Liver (tissue), 3 donors: ENCODE data around the gene EHD1.

ENCODE experiments used
- EGR1 ChIP-seq, 2 donors: IDR thresholded peaks; 2 replicates each; pipeline ENCODE4 v1.6.1; 2016 to 2018; ENCODE audit warnings: antibody characterized with exemption in 2 of 2, low read depth in 2 of 2
- NR2F2 ChIP-seq: IDR thresholded peaks from 2 replicates; pipeline ENCODE4 v1.6.1; 2016; ENCODE audit warnings: antibody characterized with exemption
- RAD21 ChIP-seq, 2 donors: IDR thresholded peaks; 2 replicates each; pipeline ENCODE4 v1.6.1; 2016; ENCODE audit warnings: antibody characterized with exemption in 2 of 2, mild to moderate bottlenecking in 2 of 2
- RXRA ChIP-seq, 2 donors: IDR thresholded peaks; 2 replicates each; pipeline ENCODE4 v1.6.1; 2017 to 2018; ENCODE audit warnings: antibody characterized with exemption in 2 of 2, mild to moderate bottlenecking in 1 of 2
- TAF1 ChIP-seq: conservative IDR thresholded peaks from 2 replicates; pipeline ENCODE4 v1.6.1; 2016; ENCODE audit warnings: antibody characterized with exemption, mild to moderate bottlenecking
- YY1 ChIP-seq: IDR thresholded peaks from 2 replicates; pipeline ENCODE4 v1.6.1; 2016; ENCODE audit warnings: antibody characterized with exemption, mild to moderate bottlenecking
- TF ChIP-seq, protein P1 (sequence below): fragments of 150-350 bp; IDR thresholded peaks from 2 replicates; pipeline ENCODE4 v1.5.1; 2017; ENCODE audit warnings: improper control_type of control experiment, low read depth, low read length; ENCODE audit not compliant: missing input control
- TF ChIP-seq, protein P2 (sequence below): IDR thresholded peaks from 2 replicates; pipeline ENCODE4 v1.6.1; 2016; ENCODE audit warnings: antibody characterized with exemption, mild to moderate bottlenecking
- TF ChIP-seq, protein P3 (sequence below): IDR thresholded peaks from 2 replicates; pipeline ENCODE4 v1.6.1; 2016; ENCODE audit warnings: antibody characterized with exemption
- TF ChIP-seq, protein P4 (sequence below): IDR thresholded peaks from 2 replicates; pipeline ENCODE4 v1.6.1; 2016; ENCODE audit warnings: antibody characterized with exemption
- TF ChIP-seq, protein P5 (sequence below): IDR thresholded peaks from 2 replicates; pipeline ENCODE4 v1.6.1; 2016; ENCODE audit warnings: antibody characterized with exemption
- donor health status: healthy.
- donor health status: healthy.

DNA sequence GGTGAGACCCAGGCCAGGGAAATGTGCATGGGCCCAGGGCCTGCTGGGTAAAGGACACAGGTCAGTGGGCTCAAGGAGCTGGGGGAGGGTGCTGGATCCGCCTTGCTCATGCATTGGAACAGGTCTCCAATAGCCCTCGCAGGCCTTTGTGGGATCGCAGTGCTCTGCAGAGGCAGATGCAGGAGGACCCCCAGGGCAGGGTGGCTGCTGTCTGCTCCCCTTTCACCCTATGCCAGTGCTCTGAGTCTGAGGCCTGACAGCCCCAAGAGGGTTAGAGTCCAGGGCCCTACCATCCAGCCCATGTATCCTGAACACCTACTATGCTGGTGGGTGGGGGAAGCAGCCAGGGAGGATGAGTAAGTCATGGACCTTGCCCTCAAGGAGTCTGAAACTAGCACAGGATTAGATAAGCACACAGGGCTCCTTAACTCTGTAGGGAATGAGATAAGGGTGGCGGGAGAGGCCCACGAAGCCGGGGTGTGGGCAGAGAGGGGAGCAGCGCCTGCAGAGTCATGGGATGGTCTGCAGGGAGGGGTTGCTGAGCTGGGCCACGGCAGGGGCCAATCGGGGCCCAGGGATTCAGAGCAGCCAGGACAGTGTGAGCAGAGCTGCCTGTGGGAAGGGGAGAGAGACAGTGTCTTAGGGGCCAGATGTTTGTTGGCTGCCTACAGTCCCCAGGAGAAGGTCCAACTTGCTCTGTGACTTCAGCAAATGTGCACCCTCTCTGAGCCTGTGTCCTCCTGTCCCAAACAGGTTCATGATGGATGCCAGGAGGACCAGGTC is 10.5 kb upstream of the EHD1 start:
- TF ChIP-seq, protein P1, sequence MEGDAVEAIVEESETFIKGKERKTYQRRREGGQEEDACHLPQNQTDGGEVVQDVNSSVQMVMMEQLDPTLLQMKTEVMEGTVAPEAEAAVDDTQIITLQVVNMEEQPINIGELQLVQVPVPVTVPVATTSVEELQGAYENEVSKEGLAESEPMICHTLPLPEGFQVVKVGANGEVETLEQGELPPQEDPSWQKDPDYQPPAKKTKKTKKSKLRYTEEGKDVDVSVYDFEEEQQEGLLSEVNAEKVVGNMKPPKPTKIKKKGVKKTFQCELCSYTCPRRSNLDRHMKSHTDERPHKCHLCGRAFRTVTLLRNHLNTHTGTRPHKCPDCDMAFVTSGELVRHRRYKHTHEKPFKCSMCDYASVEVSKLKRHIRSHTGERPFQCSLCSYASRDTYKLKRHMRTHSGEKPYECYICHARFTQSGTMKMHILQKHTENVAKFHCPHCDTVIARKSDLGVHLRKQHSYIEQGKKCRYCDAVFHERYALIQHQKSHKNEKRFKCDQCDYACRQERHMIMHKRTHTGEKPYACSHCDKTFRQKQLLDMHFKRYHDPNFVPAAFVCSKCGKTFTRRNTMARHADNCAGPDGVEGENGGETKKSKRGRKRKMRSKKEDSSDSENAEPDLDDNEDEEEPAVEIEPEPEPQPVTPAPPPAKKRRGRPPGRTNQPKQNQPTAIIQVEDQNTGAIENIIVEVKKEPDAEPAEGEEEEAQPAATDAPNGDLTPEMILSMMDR = no peak
- TF ChIP-seq, protein P2, sequence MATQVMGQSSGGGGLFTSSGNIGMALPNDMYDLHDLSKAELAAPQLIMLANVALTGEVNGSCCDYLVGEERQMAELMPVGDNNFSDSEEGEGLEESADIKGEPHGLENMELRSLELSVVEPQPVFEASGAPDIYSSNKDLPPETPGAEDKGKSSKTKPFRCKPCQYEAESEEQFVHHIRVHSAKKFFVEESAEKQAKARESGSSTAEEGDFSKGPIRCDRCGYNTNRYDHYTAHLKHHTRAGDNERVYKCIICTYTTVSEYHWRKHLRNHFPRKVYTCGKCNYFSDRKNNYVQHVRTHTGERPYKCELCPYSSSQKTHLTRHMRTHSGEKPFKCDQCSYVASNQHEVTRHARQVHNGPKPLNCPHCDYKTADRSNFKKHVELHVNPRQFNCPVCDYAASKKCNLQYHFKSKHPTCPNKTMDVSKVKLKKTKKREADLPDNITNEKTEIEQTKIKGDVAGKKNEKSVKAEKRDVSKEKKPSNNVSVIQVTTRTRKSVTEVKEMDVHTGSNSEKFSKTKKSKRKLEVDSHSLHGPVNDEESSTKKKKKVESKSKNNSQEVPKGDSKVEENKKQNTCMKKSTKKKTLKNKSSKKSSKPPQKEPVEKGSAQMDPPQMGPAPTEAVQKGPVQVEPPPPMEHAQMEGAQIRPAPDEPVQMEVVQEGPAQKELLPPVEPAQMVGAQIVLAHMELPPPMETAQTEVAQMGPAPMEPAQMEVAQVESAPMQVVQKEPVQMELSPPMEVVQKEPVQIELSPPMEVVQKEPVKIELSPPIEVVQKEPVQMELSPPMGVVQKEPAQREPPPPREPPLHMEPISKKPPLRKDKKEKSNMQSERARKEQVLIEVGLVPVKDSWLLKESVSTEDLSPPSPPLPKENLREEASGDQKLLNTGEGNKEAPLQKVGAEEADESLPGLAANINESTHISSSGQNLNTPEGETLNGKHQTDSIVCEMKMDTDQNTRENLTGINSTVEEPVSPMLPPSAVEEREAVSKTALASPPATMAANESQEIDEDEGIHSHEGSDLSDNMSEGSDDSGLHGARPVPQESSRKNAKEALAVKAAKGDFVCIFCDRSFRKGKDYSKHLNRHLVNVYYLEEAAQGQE = no peak
- TF ChIP-seq TAF1 (no peak), YY1 (no peak), RXRA (IDR thresholded peaks at IDR 0.05) (no peak), RAD21 (IDR thresholded peaks at IDR 0.05) (no peak), EGR1 (IDR thresholded peaks at IDR 0.05; ENCODE audit: low read depth in 2 of 2) (no peak), NR2F2 (no peak)
- TF ChIP-seq, protein P3, sequence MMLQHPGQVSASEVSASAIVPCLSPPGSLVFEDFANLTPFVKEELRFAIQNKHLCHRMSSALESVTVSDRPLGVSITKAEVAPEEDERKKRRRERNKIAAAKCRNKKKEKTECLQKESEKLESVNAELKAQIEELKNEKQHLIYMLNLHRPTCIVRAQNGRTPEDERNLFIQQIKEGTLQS = no peak
- TF ChIP-seq, protein P4, sequence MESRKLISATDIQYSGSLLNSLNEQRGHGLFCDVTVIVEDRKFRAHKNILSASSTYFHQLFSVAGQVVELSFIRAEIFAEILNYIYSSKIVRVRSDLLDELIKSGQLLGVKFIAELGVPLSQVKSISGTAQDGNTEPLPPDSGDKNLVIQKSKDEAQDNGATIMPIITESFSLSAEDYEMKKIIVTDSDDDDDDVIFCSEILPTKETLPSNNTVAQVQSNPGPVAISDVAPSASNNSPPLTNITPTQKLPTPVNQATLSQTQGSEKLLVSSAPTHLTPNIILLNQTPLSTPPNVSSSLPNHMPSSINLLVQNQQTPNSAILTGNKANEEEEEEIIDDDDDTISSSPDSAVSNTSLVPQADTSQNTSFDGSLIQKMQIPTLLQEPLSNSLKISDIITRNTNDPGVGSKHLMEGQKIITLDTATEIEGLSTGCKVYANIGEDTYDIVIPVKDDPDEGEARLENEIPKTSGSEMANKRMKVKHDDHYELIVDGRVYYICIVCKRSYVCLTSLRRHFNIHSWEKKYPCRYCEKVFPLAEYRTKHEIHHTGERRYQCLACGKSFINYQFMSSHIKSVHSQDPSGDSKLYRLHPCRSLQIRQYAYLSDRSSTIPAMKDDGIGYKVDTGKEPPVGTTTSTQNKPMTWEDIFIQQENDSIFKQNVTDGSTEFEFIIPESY = no peak
- TF ChIP-seq, protein P5, sequence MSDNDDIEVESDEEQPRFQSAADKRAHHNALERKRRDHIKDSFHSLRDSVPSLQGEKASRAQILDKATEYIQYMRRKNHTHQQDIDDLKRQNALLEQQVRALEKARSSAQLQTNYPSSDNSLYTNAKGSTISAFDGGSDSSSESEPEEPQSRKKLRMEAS = no peak
